Measurements from ENCODE around the gene GSTP1. TPM values are rescaled to one million over a fixed set of nuclear protein-coding genes. Genes with fewer than 3 reads are reported as not detected.
"Not testable (repeated sequence)": the region's sequence is repeated elsewhere in the genome, so short reads cannot be mapped to it uniquely, and the experiment has no call there.

GSTP1 gene
- total RNA-seq, 4 donors from 2014 or later: 469 to 810 (median 596) TPM

DNA sequence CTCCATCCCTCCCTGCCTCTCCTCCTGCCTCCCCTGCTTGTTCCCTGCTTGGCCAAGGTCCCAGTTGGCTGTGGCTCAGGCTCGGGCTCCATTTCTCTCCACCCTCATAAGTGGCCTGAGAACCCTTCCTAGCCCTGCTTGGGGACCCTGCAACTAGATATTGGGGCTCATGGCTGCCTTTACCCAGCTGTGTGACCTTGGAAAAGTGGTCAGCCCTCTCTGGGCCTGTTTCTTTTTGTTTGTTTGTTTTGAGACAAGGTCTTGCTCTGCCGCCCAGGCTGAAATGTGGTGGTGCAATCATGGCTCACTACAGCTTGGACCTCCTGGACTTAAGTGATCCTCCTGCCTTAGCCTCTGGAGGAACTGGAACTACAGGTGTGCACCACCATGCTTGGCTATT is 40.0 kb upstream of the GSTP1 start:
- Histone ChIP-seq H3K9me3 (no peaks in the 10 kb centered on the region), H3K27ac (replicated peaks in 1 of 4) (no peak overlapping the region), H3K27me3 (no peaks in the 10 kb centered on the region), H3K4me1 (peaks cover 0 to 9% (median 0%) of the 10 kb centered on the region in 4 donors), H3K4me3 (no peak overlapping the region), H3K36me3 (no peaks in the 10 kb centered on the region)
- intact Hi-C loops (cut with DNase I): no loop called here
- WGBS: 100% methylated on average over 1 of the region's 2 CpGs
- no peak for DNase-seq (ENCODE audit: extremely low spot score)
- no peak for TF ChIP-seq CTCF (IDR thresholded peaks at IDR 0.05)
- TF ChIP-seq EP300 (IDR thresholded peaks at IDR 0.05): no peak
- no peak for TF ChIP-seq POLR2AphosphoS5 (IDR thresholded peaks at IDR 0.05)
- TF ChIP-seq POLR2A (IDR thresholded peaks at IDR 0.05; ENCODE audit: low read depth): no peak

- H3K27me3 ChIP-seq: no peaks in the 10 kb centered on the region
- TF ChIP-seq EP300 (IDR thresholded peaks at IDR 0.05): no peak
- TF ChIP-seq CTCF (IDR thresholded peaks at IDR 0.05): no peak
- no peak for TF ChIP-seq POLR2AphosphoS5 (IDR thresholded peaks at IDR 0.05)
- no peak for TF ChIP-seq POLR2A (IDR thresholded peaks at IDR 0.05; ENCODE audit: low read depth)
- H3K36me3 ChIP-seq: no peaks in the 10 kb centered on the region
- H3K27ac ChIP-seq (replicated peaks in 1 of 4): no peak overlapping the region
- WGBS: 70% methylated on average over 8 of the region's 10 CpGs
- intact Hi-C loops (cut with DNase I): no loop called here
- no peaks in the 10 kb centered on the region for H3K9me3 ChIP-seq
- H3K4me3 ChIP-seq: no peak overlapping the region
- no peak for DNase-seq (ENCODE audit: extremely low spot score)
- H3K4me1 ChIP-seq: peaks cover 0 to 9% (median 0%) of the 10 kb centered on the region in 4 donors
These were observed 38.9 kb upstream of the GSTP1 start for GRCh38 chr11:67544616-67545242.

DNA sequence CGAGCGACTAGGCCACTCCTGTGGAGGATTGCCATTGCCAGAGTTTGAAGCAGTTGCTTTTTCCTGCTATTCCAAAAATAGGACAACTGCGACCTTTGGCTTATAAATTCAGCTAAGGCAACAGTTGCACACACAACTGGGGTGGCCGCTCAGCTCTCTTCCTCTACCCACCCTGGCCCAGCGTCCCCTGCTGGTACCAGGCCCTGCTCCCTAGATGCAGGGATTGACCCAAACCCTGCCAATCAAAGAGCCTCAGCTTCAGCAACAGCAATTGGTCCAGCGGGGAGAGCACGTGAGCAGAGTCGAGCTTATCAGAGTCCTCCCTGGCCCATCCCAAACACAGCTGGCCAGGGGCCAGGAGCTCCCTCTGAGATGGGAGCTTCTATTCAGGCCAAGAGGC is 38.3 kb upstream of the GSTP1 start:
- Histone ChIP-seq H3K4me3 (no peak overlapping the region), H3K36me3 (no peaks in the 10 kb centered on the region), H3K4me1 (peaks cover 0 to 9% (median 0%) of the 10 kb centered on the region in 4 donors), H3K27me3 (no peaks in the 10 kb centered on the region), H3K27ac (replicated peaks in 1 of 4) (no peak overlapping the region), H3K9me3 (no peaks in the 10 kb centered on the region)
- no peak for DNase-seq (ENCODE audit: extremely low spot score)
- 63% methylated on average over 8 of the region's 8 CpGs for WGBS
- no peak for TF ChIP-seq POLR2AphosphoS5 (IDR thresholded peaks at IDR 0.05)
- no peak for TF ChIP-seq POLR2A (IDR thresholded peaks at IDR 0.05; ENCODE audit: low read depth)
- no peak for TF ChIP-seq CTCF (IDR thresholded peaks at IDR 0.05)
- no peak for TF ChIP-seq EP300 (IDR thresholded peaks at IDR 0.05)
- intact Hi-C loops (cut with DNase I): no loop called here

DNA sequence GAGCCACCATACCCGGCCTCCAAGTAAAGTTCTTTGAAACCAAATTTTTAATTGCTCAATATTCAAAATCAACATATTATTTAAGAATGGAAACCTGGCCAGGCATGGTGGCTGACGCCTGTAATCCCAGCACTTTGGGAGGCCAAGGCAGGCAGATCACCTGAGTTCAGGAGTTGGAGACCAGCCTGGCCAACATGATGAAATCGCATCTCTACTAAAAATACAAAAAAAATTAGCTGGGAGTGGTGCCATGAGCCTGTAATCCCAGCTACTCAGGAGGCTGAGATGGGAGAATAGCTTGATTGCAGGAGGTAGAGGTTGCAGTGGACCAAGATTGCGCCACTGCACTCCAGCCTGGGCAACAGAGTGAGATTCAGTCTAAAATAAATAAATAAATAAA is 35.5 kb upstream of the GSTP1 start:
- H3K4me1 ChIP-seq; H3K27ac ChIP-seq (replicated peaks in 1 of 4); H3K27me3 ChIP-seq; DNase-seq (ENCODE audit: extremely low spot score); intact Hi-C loops (cut with DNase I); H3K4me3 ChIP-seq; H3K9me3 ChIP-seq; H3K36me3 ChIP-seq: not testable (repeated sequence)
- WGBS: 89% methylated on average over 4 of the region's 4 CpGs

DNA sequence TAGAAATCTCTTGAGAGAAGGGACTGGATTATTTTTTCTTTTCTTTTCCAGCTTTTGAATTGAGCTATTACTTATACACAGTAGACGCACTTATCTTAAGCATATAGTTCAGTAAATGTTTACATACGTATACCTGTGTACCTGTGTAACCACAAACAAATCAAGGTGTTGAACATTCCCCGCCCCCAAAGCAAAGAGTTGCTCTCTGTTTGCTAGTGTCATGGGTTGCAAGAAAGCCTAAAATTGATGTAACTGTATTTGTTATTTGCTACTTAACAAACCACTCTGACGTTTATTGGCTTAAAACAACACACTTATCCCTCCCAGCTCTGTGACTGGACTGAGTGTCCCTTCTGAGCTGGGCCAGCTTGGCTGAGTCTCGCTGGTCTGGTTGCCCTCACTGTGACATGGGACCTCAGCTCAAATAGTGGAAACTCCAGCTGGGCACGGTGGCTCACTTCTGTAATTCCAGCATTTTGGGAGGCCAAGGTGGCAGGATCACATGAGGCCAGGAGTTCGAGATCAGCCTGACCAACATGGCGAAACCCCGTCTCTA is 35.0 kb upstream of the GSTP1 start:
- DNase-seq (ENCODE audit: extremely low spot score): no peak
- TF ChIP-seq POLR2AphosphoS5 (IDR thresholded peaks at IDR 0.05) (no peak), POLR2A (IDR thresholded peaks at IDR 0.05; ENCODE audit: low read depth) (no peak), EP300 (IDR thresholded peaks at IDR 0.05) (no peak), CTCF (IDR thresholded peaks at IDR 0.05) (no peak)

More for the DNA sequence above, 35.0 kb upstream of the GSTP1 start:
- intact Hi-C loops (cut with DNase I): no loop called here
- H3K36me3 ChIP-seq: no peaks in the 10 kb centered on the region
- H3K27ac ChIP-seq (replicated peaks in 1 of 4): no peak overlapping the region
- H3K9me3 ChIP-seq: no peaks in the 10 kb centered on the region
- 88% methylated on average over 8 of the region's 9 CpGs for WGBS
- H3K27me3 ChIP-seq: no peaks in the 10 kb centered on the region
- H3K4me1 ChIP-seq: peaks cover 0 to 9% (median 0%) of the 10 kb centered on the region in 4 donors
- no peak overlapping the region for H3K4me3 ChIP-seq
